Stimulated activated CD4-positive, alpha-beta T cell treated with anti-CD3 and anti-CD28 coated beads, Interleukin-12 subunit alpha, Interleukin-12 subunit beta, amount 100 ng/mL, for 48 hours (primary cell): Measurements from ENCODE around the gene MLNR.

ENCODE experiments used
- DNase-seq, 3 donors: peaks; one replicate each; pipeline ENCODE4 v3.0.0-alpha.2; 2020; ENCODE audit warnings: low read depth in 2 of 3, low spot score in 1 of 3

The MLNR gene

GRCh38 chr13:49220036-49220855, at the start of gene MLNR:
Gene MLNR, plus strand, starts transcription at chr13:49220338. Its CDS starts 0 bp downstream, at chr13:49220338.
- peak in 2 of 3 donors; percentile 24 to 32 for DNase-seq

GRCh38 chr13:49171359-49171758, 48.8 kb upstream of the MLNR start:
- no peak for DNase-seq

GRCh38 chr13:49183672-49184325, 36.3 kb upstream of the MLNR start:
- DNase-seq: no peak

GRCh38 chr13:49184621-49185020, 35.5 kb upstream of the MLNR start:
- DNase-seq: no peak

GRCh38 chr13:49185264-49185663, 34.9 kb upstream of the MLNR start:
- DNase-seq: peak in 1 of 3 donors; percentile 3

- DNase-seq: no peak
These were observed 29.2 kb upstream of the MLNR start for GRCh38 chr13:49190901-49191300.

- DNase-seq: no peak
These were observed 13.5 kb upstream of the MLNR start for GRCh38 chr13:49206641-49207040.

GRCh38 chr13:49208619-49209018, 11.5 kb upstream of the MLNR start:
- no peak for DNase-seq

GRCh38 chr13:49210114-49210513, 10.0 kb upstream of the MLNR start:
- no peak for DNase-seq

- no peak for DNase-seq
These were observed 9.5 kb upstream of the MLNR start for GRCh38 chr13:49210669-49211068.

GRCh38 chr13:49213539-49213938, 6.6 kb upstream of the MLNR start:
- DNase-seq: no peak

GRCh38 chr13:49213997-49214916, 5.9 kb upstream of the MLNR start:
- DNase-seq: no peak

GRCh38 chr13:49214917-49215376, 5.2 kb upstream of the MLNR start:
- peak in 1 of 3 donors; percentile 15 for DNase-seq

GRCh38 chr13:49216334-49216733, 3.8 kb upstream of the MLNR start:
- no peak for DNase-seq

- no peak for DNase-seq
These were observed 2.1 kb upstream of the MLNR start for GRCh38 chr13:49217962-49218492.

- no peak for DNase-seq
These were observed 1.6 kb upstream of the MLNR start for GRCh38 chr13:49218493-49219051.

- no peak for DNase-seq
These were observed 497 bp upstream of the MLNR start for GRCh38 chr13:49219647-49220035.

- DNase-seq: no peak
These were observed 885 bp downstream of the MLNR start for GRCh38 chr13:49220856-49221589.

- DNase-seq: no peak
These were observed 1.4 kb downstream of the MLNR start for GRCh38 chr13:49221590-49221965.
